GM15510 (cell line): ENCODE measurements around the gene EFCAB5.

Source experiments
- POLR2A ChIP-seq: IDR thresholded peaks from 3 replicates; pipeline ENCODE4 v1.6.1; 2011; ENCODE audit warnings: borderline replicate concordance; ENCODE audit not compliant: insufficient read length; ENCODE audit errors: extremely low read depth

EFCAB5 gene

GRCh38 chr17:30041551-30041950, 100.1 kb downstream of the EFCAB5 start:
- TF ChIP-seq POLR2A: no peak

GRCh38 chr17:30062372-30062771, 120.9 kb downstream of the EFCAB5 start:
- no peak for TF ChIP-seq POLR2A

GRCh38 chr17:30064738-30065137, 123.3 kb downstream of the EFCAB5 start:
- no peak for TF ChIP-seq POLR2A

- TF ChIP-seq POLR2A: no peak
Measured at GRCh38 chr17:30068465-30068864, 127.0 kb downstream of the EFCAB5 start.

GRCh38 chr17:30074254-30074653, 132.8 kb downstream of the EFCAB5 start:
- TF ChIP-seq POLR2A: no peak

DNA sequence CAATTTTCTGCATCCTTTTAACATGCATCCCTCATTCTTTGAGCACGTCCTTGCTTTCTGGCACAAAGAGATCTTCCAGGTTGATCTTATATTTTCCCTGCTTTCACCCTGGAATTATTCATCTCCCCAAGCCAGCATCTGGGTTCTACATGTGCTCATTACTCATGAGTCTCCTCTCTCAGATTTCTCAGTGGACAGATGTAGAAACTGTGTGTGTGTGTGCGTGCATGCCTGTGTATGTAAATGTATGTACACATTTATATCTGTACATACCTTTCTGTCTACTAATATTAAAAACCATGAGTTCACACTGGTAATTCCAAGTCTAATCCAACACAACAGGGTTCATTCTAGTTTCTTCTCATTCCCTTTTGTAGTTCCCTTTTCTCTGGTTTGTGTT, 133.3 kb downstream of the EFCAB5 start:
- no peak for TF ChIP-seq POLR2A

DNA sequence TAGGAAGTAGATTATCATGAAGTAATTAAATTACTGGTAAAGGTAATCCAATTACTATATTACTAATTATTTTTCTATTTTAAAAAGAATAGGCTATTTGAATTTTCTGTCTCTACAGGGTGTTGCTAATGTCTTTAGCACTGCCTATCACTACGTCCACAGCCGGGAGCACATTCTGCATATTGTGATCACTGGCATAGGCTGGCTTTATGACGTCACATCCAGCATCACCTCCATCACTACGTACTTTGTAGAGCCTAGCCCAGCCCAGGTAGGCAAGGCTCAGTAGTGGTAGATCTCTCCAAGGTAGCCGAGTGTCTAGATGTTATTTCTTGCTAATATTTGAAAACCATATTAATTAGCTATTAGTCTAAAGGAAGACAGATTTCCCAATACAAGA, 141.3 kb downstream of the EFCAB5 start:
- no peak for TF ChIP-seq POLR2A

DNA sequence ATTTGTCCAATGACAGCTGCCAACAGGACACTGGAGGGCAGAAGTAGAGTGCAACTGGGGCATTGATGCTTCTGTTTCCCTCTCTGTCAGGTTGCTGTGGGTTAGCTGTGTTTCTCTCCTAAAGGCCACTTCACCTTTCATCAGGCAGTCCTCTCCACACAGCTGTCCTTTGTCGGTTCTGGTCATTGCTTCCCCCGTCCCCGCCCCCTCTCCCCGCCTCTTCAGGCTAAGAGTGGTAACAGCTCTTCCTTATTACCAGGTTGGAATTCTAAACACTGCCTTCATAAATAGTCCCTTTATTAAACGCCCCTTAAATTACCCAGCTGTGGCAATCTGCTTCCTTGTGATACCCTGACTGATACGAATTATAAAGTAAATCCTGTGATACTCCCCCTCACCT, 143.4 kb downstream of the EFCAB5 start:
- no peak for TF ChIP-seq POLR2A

- no peak for TF ChIP-seq POLR2A
Measured at GRCh38 chr17:30086896-30087295, 145.5 kb downstream of the EFCAB5 start.

GRCh38 chr17:30091121-30091670, 149.8 kb downstream of the EFCAB5 start:
- no peak for TF ChIP-seq POLR2A

DNA sequence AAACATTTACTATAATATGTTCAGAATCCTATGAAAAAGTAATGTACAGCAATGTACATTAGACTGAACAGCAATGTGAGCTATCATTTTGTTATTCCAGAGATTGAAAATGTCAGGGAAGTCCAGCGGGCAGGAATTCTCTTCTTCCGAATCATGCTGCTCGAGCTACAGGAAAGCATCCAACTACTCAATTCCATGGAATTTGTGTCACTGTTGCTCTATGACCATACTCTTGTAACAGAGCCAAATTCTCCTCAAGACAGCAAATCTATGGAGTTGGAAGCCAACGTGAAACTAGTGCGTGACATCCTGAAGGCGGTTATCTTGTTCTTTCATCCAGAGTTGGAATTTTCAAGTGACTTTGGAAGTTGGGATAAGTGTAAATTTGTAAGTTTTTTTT, 150.3 kb downstream of the EFCAB5 start:
- TF ChIP-seq POLR2A: no peak

DNA sequence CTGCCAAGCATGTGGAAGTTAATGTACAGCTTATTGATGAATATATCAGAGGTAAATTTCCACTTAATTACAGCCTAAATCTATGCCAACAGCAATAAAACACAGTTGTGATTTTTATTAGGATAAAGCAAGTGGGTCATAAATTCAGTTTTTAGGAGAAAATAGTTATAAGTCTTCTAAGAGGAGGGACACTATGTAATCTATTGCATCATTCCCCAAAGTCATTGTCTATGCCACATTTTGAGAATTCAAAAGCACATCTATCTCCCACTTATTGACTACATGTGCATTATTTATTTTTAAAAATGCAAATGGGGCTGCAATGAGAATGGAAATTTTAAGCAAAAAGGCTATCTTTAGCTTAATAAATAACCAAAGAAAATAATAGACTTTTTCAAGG, 151.5 kb downstream of the EFCAB5 start:
- TF ChIP-seq POLR2A: no peak

DNA sequence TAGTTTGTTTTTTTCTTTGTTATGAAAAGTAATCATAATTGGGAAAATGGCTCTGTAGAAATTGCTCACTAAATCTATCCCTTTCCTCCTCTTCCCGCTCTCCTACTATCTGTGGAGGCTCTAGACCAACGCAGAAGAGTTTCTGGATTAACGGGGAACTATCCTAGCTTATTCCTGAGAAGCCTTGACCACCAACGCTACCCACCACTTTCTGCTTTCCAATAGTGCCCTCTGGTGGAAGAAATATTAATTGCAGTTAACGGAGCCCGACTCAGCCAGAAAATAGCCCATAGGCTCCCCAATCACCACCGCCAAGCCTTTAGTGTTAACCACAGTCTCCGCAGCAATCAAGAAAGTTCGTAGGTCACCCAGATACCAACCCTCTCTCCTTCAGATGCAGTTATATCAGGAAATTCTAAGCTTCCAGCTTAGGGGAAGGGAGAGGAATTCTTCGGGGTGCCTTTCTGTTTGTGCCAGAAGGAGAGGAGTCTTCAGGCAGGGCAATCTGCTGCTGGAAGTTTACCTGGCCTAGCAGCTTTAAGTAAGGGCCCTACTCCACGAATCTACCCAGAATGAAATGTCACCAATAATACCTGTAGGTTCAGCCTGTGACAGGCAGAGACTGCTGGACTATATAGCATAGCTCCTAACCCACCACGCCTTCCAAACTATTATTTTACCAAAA, 152.2 kb downstream of the EFCAB5 start:
- no peak for TF ChIP-seq POLR2A

- no peak for TF ChIP-seq POLR2A
Measured at GRCh38 chr17:30095507-30096244, 154.2 kb downstream of the EFCAB5 start.

GRCh38 chr17:30101686-30102390, 160.4 kb downstream of the EFCAB5 start:
- no peak for TF ChIP-seq POLR2A

GRCh38 chr17:30103921-30104320, 162.5 kb downstream of the EFCAB5 start:
- no peak for TF ChIP-seq POLR2A

- no peak for TF ChIP-seq POLR2A
Measured at GRCh38 chr17:30104575-30105339, 163.3 kb downstream of the EFCAB5 start.
